Activated CD8-positive, alpha-beta T cell treated with anti-CD3 and anti-CD28 coated beads for 36 hours (primary cell): Measurements from ENCODE around the gene MCF2L. TPM values are rescaled to one million over a fixed set of nuclear protein-coding genes. Genes with fewer than 3 reads are reported as not detected.

Experiments
- ATAC-seq: fragments of 200-7000 bp; cut with Tn5 transposase; one replicate; pipeline ENCODE4 v1.10.0; 2021; ENCODE audit warnings: mild to moderate bottlenecking, moderate library complexity
- CTCF ChIA-PET: fragments of 350-600 bp; sonication (Branson Sonifier 250); formaldehyde crosslinking; loops from one replicate; lab custom pipeline; 2021; ENCODE audit warnings: antibody characterized with exemption; lab: Charles Lee
- POLR2A ChIA-PET: fragments of 350-600 bp; sonication (Branson Sonifier 250); formaldehyde crosslinking; loops from one replicate; lab custom pipeline; 2021; ENCODE audit warnings: antibody characterized with exemption; lab: Charles Lee
- DNase-seq: peaks from one replicate; pipeline ENCODE4 v3.0.0-alpha.2; 2020
- H3K27ac Mint-ChIP-seq: one replicate; pipeline ENCODE4 v1.8.0; 2021; ENCODE audit warnings: mild to moderate bottlenecking, mixed read lengths
- H3K27me3 Mint-ChIP-seq: one replicate; pipeline ENCODE4 v1.8.0; 2021; ENCODE audit warnings: mixed read lengths
- H3K36me3 Mint-ChIP-seq: one replicate; pipeline ENCODE4 v1.8.0; 2021; ENCODE audit warnings: low read depth, mixed read lengths
- H3K4me1 Mint-ChIP-seq: one replicate; pipeline ENCODE4 v1.8.0; 2021; ENCODE audit warnings: low read depth, mixed read lengths
- H3K4me3 Mint-ChIP-seq: one replicate; pipeline ENCODE4 v1.8.0; 2021; ENCODE audit warnings: mild to moderate bottlenecking, moderate library complexity, mixed read lengths
- H3K9me3 Mint-ChIP-seq: one replicate; pipeline ENCODE4 v1.8.0; 2021; ENCODE audit warnings: mixed read lengths
- intact Hi-C: fragments of 100-400 bp; cut with micrococcal nuclease; formaldehyde crosslinking; loops from one replicate; pipeline ENCODE4 v1.10.0; 2022
- total RNA-seq, 2 experiments: library from RNA; stranded (reverse); gene quantifications; one replicate each; pipeline ENCODE4 v1.2.3, GENCODE V29; 2021
- TF ChIP-seq, protein P1 (sequence below): fragments of 200-600 bp; IDR thresholded peaks from one replicate; pipeline ENCODE4 v1.8.0; 2022; ENCODE audit warnings: antibody characterized with exemption, mild to moderate bottlenecking

Gene MCF2L
- total RNA-seq, 2 experiments from 2014 or later, result 7.6 to 8.9 TPM

DNA sequence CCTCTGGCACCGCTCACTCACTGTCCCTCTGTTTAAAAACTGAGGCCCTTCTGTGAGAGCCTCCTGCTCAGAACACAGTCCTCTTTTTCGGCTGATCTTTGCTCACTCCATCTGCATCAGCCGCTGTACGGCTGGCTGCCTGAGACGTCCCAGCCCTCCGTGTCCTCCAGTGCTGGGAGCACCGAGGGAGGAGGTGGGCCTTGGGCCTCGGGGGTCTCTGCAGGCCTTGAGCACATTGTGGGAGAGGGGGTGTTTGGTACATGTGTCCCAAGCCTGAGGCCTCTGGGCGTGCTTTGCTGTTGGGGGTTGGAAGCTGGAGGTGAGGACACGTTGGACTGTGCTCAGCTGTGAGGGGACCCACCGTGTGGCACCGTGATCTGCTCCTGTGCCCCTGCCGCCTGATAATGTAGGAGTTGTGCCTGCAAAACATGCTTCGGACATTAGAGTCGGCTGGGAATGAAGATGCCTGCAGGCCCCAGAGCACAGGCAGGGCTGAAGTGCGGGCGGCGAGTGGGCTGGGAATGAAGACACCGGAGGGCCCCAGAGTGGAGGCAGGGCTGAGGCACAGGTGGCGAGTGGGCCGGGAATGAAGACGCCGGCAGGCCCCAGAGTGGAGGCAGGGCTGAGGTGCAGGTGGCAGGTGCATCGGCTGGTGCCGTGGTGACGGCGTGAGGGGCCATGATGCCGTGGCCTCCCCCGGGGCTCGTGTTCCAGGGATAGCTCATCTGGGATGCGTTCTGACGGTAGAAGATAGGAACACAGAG is 30.6 kb downstream of the MCF2L start:
- Mint-ChIP-seq H3K27me3 (no peaks in the 10 kb centered on the region), H3K9me3 (no peaks in the 10 kb centered on the region), H3K4me3 (no peak overlapping the region), H3K4me1 (peaks cover 7% of the 10 kb centered on the region), H3K27ac (no peak overlapping the region), H3K36me3 (no peaks in the 10 kb centered on the region)
- intact Hi-C loops, result no loop called here
- ChIA-PET POLR2A (no interaction called here), CTCF (interaction anchor here (2.9 kb wide), 1 partner anchor 31 kb away, joined by 6 read pairs; the partner anchor contains the start of gene MCF2L)
- no peak for ATAC-seq
- DNase-seq, result no peak
- TF ChIP-seq, protein P1, sequence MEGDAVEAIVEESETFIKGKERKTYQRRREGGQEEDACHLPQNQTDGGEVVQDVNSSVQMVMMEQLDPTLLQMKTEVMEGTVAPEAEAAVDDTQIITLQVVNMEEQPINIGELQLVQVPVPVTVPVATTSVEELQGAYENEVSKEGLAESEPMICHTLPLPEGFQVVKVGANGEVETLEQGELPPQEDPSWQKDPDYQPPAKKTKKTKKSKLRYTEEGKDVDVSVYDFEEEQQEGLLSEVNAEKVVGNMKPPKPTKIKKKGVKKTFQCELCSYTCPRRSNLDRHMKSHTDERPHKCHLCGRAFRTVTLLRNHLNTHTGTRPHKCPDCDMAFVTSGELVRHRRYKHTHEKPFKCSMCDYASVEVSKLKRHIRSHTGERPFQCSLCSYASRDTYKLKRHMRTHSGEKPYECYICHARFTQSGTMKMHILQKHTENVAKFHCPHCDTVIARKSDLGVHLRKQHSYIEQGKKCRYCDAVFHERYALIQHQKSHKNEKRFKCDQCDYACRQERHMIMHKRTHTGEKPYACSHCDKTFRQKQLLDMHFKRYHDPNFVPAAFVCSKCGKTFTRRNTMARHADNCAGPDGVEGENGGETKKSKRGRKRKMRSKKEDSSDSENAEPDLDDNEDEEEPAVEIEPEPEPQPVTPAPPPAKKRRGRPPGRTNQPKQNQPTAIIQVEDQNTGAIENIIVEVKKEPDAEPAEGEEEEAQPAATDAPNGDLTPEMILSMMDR, result no peak

DNA sequence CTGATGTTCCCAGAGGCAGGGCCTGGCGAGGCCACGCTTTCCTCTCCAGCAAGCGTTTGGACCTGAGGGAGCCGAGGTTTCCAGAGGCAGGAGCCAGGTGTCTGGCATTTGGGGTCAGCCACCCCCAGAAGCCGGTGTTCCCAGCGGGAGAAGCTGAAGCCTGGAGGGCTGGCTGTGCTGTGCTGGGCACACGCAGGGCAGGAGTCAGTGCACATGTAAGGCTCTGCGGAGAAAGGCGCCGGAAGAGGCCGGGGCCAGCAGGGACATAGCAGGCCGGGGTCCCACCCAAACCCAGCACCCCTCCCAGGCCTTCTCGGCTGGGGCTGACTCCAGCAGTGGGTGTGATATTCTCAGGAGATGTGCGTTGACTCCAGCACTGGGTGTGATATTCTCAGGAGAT is 31.6 kb downstream of the MCF2L start:
- ChIA-PET POLR2A (no interaction called here), CTCF (interaction anchor here (2.9 kb wide), 1 partner anchor 32 kb away, joined by 6 read pairs; the partner anchor contains the start of gene MCF2L)
- Mint-ChIP-seq H3K27ac (no peak overlapping the region), H3K4me1 (peaks cover 13% of the 10 kb centered on the region), H3K36me3 (peaks cover 5% of the 10 kb centered on the region), H3K4me3 (no peak overlapping the region), H3K27me3 (peaks cover 2% of the 10 kb centered on the region), H3K9me3 (peaks cover 4% of the 10 kb centered on the region)
- TF ChIP-seq, protein P1, result no peak
- intact Hi-C loops, result no loop called here
- ATAC-seq (no peak), DNase-seq (no peak)

DNA sequence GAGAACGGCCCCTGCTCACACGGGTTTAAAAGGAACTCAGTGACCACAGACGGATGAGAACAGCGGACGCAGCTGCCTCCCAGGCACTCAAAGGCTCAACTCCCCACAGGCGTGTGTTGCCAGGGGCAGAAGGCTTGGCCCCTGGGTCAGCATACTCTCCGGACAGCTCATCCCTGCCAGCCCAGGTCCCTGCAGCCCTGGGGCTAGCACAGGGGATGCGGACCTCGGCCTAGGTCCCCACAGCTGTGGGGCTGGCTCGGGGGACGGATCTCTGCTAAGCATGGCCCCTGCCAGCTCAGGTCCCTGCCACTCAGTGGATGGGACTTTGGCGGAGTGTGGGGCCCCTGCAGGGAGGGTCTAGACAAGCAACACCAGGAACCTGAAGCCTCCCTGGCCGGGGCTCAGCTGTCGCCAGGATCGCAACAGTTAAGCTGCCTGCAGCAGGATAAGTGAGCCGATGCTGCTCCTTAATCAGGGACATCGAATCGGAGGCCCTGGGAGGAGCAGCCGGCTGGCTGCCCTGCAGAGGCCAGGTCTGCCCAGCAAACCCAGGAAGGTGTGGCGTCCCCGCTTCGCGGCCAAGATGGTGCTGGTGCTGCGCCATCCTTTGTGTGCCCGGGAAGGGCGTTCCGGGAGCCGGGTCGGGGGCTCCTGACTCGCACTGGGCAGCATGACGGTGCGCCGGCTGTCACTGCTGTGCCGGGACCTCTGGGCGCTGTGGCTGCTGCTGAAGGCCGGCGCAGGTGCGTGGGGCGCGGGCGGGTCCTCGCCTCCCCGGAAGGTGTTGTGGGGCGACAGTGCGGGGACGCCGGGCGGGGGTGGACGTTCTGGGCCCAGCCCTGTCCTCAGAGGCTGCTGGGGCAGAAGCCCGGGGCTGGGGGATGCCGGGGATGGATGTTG is 32.5 kb downstream of the MCF2L start:
- H3K27me3 Mint-ChIP-seq, result peaks cover 2% of the 10 kb centered on the region
- no peak for DNase-seq
- H3K4me1 Mint-ChIP-seq, result peaks cover 16% of the 10 kb centered on the region
- H3K4me3 Mint-ChIP-seq, result no peak overlapping the region
- ChIA-PET POLR2A (no interaction called here), CTCF (interaction anchor here (0.6 to 2.9 kb wide), 2 partner anchors 33 to 58 kb away, joined by 3 to 6 read pairs; partner anchors contain the start of gene MCF2L)
- no peak for ATAC-seq
- H3K9me3 Mint-ChIP-seq, result peaks cover 4% of the 10 kb centered on the region
- peaks cover 5% of the 10 kb centered on the region for H3K36me3 Mint-ChIP-seq
- no peak overlapping the region for H3K27ac Mint-ChIP-seq
- intact Hi-C loops, result no loop called here
- TF ChIP-seq, protein P1, result no peak

DNA sequence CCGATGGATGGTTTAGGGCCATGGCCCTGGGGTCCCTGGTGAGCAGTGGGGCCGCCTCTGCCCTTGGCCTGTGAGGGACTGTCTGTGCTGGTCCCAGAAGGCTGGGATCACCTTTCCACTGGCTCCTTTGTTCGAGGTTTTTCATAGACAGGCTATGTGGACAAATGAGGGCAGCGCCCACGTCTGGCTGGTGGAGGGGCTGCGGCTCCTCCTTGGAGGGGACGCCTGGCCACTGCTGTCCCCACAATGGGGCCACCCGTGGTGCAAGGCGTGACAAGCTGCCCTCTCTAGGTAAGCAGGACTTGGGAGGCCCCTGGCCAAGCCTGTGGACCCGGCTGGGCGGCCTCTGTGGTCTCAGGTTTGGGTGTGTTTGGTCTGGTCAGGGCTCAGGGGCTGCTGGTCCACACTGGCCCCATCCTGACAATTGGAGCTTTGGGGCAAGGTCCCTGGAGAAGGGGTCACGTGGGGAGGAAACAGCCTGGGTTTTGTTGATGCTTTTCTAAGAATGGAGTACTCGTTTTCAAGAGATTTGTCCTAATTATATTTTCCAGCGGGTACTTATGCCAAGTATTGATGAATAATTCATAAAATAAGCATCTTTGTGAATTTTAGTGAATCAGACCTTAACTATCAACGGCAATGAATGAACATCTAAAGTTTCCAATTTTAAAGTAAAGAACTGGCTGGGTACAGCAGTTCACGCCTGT is 33.3 kb downstream of the MCF2L start:
- TF ChIP-seq, protein P1, result no peak
- intact Hi-C loops, result no loop called here
- ChIA-PET POLR2A (interaction anchor here (0.7 kb wide), 1 partner anchor 35 kb away, joined by 3 read pairs; no protein-coding TSS in a partner anchor), CTCF (no interaction called here)
- peaks cover 2% of the 10 kb centered on the region for H3K27me3 Mint-ChIP-seq
- H3K4me3 Mint-ChIP-seq, result no peak overlapping the region
- H3K9me3 Mint-ChIP-seq, result peaks cover 4% of the 10 kb centered on the region
- no peak for DNase-seq
- H3K27ac Mint-ChIP-seq, result no peak overlapping the region
- H3K36me3 Mint-ChIP-seq, result peaks cover 5% of the 10 kb centered on the region
- peaks cover 16% of the 10 kb centered on the region for H3K4me1 Mint-ChIP-seq
- ATAC-seq, result no peak
